A204.1 (cell line): ENCODE measurements around the gene C1orf174.

Experiments used
- FAIRE-seq: peaks from 2 replicates; lab custom pipeline; 2012; peaks lifted over from hg19 to GRCh38; lab: Jason Lieb, UNC

The C1orf174 gene

GRCh38 chr1:3894626-3895278 lies 5.3 kb downstream of the C1orf174 start:
- no peak for FAIRE-seq

- FAIRE-seq = no peak
These were observed 6.9 kb downstream of the C1orf174 start for GRCh38 chr1:3893190-3893589.

- FAIRE-seq = no peak
These were observed 7.3 kb downstream of the C1orf174 start for GRCh38 chr1:3892748-3893147.

- no peak for FAIRE-seq
These were observed 8.7 kb downstream of the C1orf174 start for GRCh38 chr1:3891329-3891865.

GRCh38 chr1:3890389-3891328 lies 9.4 kb downstream of the C1orf174 start:
- no peak for FAIRE-seq

GRCh38 chr1:3889936-3890335 lies 10.1 kb downstream of the C1orf174 start:
- FAIRE-seq = no peak

- FAIRE-seq = no peak
These were observed 11.8 kb downstream of the C1orf174 start for GRCh38 chr1:3888301-3888700.

GRCh38 chr1:3886691-3887090 lies 13.4 kb downstream of the C1orf174 start:
- FAIRE-seq = no peak

GRCh38 chr1:3886106-3886670 lies 13.9 kb downstream of the C1orf174 start:
- no peak for FAIRE-seq

- no peak for FAIRE-seq
These were observed 14.5 kb downstream of the C1orf174 start for GRCh38 chr1:3885611-3886010.

- FAIRE-seq = no peak
These were observed 15.1 kb downstream of the C1orf174 start for GRCh38 chr1:3884966-3885365.

GRCh38 chr1:3883194-3883925 lies 16.7 kb downstream of the C1orf174 start:
- no peak for FAIRE-seq

GRCh38 chr1:3881193-3881480 lies 18.9 kb downstream of the C1orf174 start:
- FAIRE-seq = no peak

- FAIRE-seq = no peak
These were observed 19.5 kb downstream of the C1orf174 start for GRCh38 chr1:3880429-3881192.

GRCh38 chr1:3879787-3880428 lies 20.2 kb downstream of the C1orf174 start:
- FAIRE-seq = no peak

GRCh38 chr1:3879099-3879498 lies 21.0 kb downstream of the C1orf174 start:
- no peak for FAIRE-seq

- FAIRE-seq = no peak
These were observed 23.4 kb downstream of the C1orf174 start for GRCh38 chr1:3876716-3877115.

- no peak for FAIRE-seq
These were observed 25.3 kb downstream of the C1orf174 start for GRCh38 chr1:3874736-3875135.

- no peak for FAIRE-seq
These were observed 27.5 kb downstream of the C1orf174 start for GRCh38 chr1:3872546-3872945.

GRCh38 chr1:3871451-3871805 lies 28.6 kb downstream of the C1orf174 start:
- FAIRE-seq = no peak

GRCh38 chr1:3869751-3870301 lies 30.2 kb downstream of the C1orf174 start:
- FAIRE-seq = no peak
